Loucy (cell line): ENCODE data around the gene VDAC1.

Experiments
- H2AFZ ChIP-seq: fragments of 200-600 bp; sonication (generic); 2 replicates; pipeline ENCODE4 v1.6.0; 2016; ENCODE audit warnings: antibody characterized with exemption, mild to moderate bottlenecking, low read length, moderate library complexity
- H3F3A ChIP-seq: fragments of 200-600 bp; 2 replicates; pipeline ENCODE4 v1.6.0; 2016; ENCODE audit warnings: antibody characterized with exemption, low read depth, mild to moderate bottlenecking
- H3K27me3 ChIP-seq: fragments of 200-600 bp; sonication (generic); 2 replicates; pipeline ENCODE4 v1.6.1; 2014; ENCODE audit warnings: low read length, mild to moderate bottlenecking; ENCODE audit not compliant: insufficient read depth, poor library complexity, severe bottlenecking
- H3K36me3 ChIP-seq: fragments of 200-600 bp; sonication (generic); 2 replicates; pipeline ENCODE4 v1.6.1; 2016; ENCODE audit warnings: low read length; ENCODE audit not compliant: insufficient read depth
- H3K4me1 ChIP-seq: fragments of 200-600 bp; sonication (generic); 2 replicates; pipeline ENCODE4 v1.5.1; 2014; ENCODE audit warnings: low read length, mild to moderate bottlenecking; ENCODE audit not compliant: insufficient read depth, poor library complexity, severe bottlenecking
- H3K4me2 ChIP-seq: fragments of 200-600 bp; sonication (generic); 2 replicates; pipeline ENCODE4 v1.6.0; 2014; ENCODE audit warnings: antibody characterized with exemption, low read length, low read depth, mild to moderate bottlenecking; ENCODE audit not compliant: poor library complexity, severe bottlenecking
- H3K4me3 ChIP-seq: fragments of 200-600 bp; sonication (generic); 2 replicates; pipeline ENCODE4 v1.5.1; 2014; ENCODE audit warnings: low read length, mild to moderate bottlenecking, mixed read lengths; ENCODE audit not compliant: poor library complexity, severe bottlenecking
- H3K79me2 ChIP-seq: fragments of 200-600 bp; sonication (generic); 2 replicates; pipeline ENCODE4 v1.6.1; 2014; ENCODE audit warnings: low read length; ENCODE audit not compliant: insufficient read depth
- H3K9ac ChIP-seq: fragments of 200-600 bp; sonication (generic); 2 replicates; pipeline ENCODE4 v1.6.0; 2014; ENCODE audit warnings: mild to moderate bottlenecking, low read depth, low read length, moderate library complexity; ENCODE audit not compliant: poor library complexity, severe bottlenecking
- H3K9me2 ChIP-seq: fragments of 200-600 bp; sonication (generic); replicated peaks from 2 replicates; pipeline ENCODE4 v1.6.1; 2016; ENCODE audit warnings: low read depth, low read length, mixed read lengths
- H3K9me3 ChIP-seq: fragments of 200-600 bp; sonication (generic); 2 replicates; pipeline ENCODE4 v1.6.1; 2014; ENCODE audit warnings: mild to moderate bottlenecking, antibody characterized with exemption, low read length, low read depth; ENCODE audit not compliant: insufficient read depth
- H4K20me1 ChIP-seq: fragments of 200-600 bp; sonication (generic); 2 replicates; pipeline ENCODE4 v1.6.0; 2014; ENCODE audit warnings: antibody characterized with exemption, low read length, mild to moderate bottlenecking; ENCODE audit not compliant: insufficient read depth, poor library complexity, severe bottlenecking
- EZH2phosphoT487 ChIP-seq: fragments of 200-600 bp; IDR thresholded peaks from 2 replicates; pipeline ENCODE4 v1.6.1; 2018; ENCODE audit warnings: antibody characterized with exemption, mild to moderate bottlenecking, moderate library complexity, borderline replicate concordance
- TF ChIP-seq, protein P1 (sequence below): fragments of 200-600 bp; sonication (generic); conservative IDR thresholded peaks from 2 replicates; pipeline ENCODE4 v1.5.1; 2014; ENCODE audit warnings: mild to moderate bottlenecking, antibody characterized with exemption, low read length

Gene VDAC1

DNA sequence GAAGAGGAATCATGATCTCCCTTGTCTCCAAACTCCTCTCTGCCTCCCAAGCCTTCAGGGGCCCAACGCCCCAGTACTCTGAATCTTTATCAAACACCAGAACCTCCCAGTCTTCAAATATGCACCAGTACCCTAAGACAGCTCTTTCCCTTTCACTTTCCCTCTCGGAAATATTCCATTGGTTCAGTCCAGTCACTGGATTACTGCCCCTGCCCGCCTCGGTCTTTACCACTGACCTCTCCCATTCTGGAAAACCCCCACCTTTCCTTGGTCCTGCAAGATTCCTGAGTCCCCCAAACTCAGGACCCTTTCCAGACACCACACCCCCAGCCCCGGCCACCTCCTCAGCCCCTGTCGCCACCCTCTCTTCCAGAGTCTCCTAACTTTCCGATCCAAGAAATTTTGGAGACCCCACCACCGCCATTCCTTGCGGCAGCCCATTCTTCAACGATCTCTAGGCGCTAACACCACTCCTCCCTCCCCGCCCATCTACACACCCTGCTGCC is 37.0 kb downstream of the VDAC1 start:
- Histone ChIP-seq H3K4me1 (no peaks in the 10 kb centered on the region), H3K4me2 (peak overlapping the region; percentile 81), H3K79me2 (peaks cover 22% of the 10 kb centered on the region), H3K27me3 (no peaks in the 10 kb centered on the region), H3K36me3 (no peaks in the 10 kb centered on the region; the same call in 1 of the 2 replicates), H3K4me3 (peak overlapping the region; percentile 83), H4K20me1 (peaks cover 2% of the 10 kb centered on the region), H3K9me3 (no peaks in the 10 kb centered on the region), H3K9ac (peak overlapping the region; percentile 89), H3K9me2 (no peaks in the 10 kb centered on the region), H2AFZ (0 out of 2 replicates have a peak overlapping the region, but pooled peaks have one; percentile 91), H3F3A (no peaks in the 10 kb centered on the region)
- TF ChIP-seq, protein P1, sequence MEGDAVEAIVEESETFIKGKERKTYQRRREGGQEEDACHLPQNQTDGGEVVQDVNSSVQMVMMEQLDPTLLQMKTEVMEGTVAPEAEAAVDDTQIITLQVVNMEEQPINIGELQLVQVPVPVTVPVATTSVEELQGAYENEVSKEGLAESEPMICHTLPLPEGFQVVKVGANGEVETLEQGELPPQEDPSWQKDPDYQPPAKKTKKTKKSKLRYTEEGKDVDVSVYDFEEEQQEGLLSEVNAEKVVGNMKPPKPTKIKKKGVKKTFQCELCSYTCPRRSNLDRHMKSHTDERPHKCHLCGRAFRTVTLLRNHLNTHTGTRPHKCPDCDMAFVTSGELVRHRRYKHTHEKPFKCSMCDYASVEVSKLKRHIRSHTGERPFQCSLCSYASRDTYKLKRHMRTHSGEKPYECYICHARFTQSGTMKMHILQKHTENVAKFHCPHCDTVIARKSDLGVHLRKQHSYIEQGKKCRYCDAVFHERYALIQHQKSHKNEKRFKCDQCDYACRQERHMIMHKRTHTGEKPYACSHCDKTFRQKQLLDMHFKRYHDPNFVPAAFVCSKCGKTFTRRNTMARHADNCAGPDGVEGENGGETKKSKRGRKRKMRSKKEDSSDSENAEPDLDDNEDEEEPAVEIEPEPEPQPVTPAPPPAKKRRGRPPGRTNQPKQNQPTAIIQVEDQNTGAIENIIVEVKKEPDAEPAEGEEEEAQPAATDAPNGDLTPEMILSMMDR, result no peak
- TF ChIP-seq EZH2phosphoT487, result no peak

DNA sequence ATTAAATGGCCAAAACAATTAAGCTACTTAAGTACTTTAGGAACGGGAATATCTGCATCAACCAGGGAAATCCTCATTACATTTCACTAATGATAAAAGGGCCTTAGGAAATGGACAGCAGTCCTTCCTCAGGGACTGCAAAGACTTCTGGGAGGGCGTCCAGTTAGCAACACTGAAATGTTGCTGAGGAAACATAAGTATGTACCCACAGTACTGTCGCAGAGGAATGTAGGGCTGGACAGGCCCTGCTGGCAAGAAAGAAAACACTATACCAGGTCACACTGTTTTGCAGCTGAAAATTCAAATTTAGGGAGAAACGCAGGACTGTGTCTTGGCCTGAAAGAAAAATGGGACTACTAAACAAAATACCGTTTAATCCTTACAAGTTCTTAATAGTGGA is 37.7 kb downstream of the VDAC1 start:
- H3K4me1 ChIP-seq, result no peaks in the 10 kb centered on the region
- peak overlapping the region; percentile 83 for H3K4me3 ChIP-seq
- peak overlapping the region; percentile 81 for H3K4me2 ChIP-seq
- peaks cover 22% of the 10 kb centered on the region for H3K79me2 ChIP-seq
- H3F3A ChIP-seq, result no peaks in the 10 kb centered on the region
- peaks cover 2% of the 10 kb centered on the region for H4K20me1 ChIP-seq
- H3K9me3 ChIP-seq, result no peaks in the 10 kb centered on the region
- H3K36me3 ChIP-seq, result no peaks in the 10 kb centered on the region; the same call in 1 of the 2 replicates
- no peaks in the 10 kb centered on the region for H3K27me3 ChIP-seq
- H2AFZ ChIP-seq, result no peak overlapping the region
- H3K9me2 ChIP-seq, result no peaks in the 10 kb centered on the region
- peak overlapping the region; percentile 89 for H3K9ac ChIP-seq
- no peak for TF ChIP-seq EZH2phosphoT487
- TF ChIP-seq, protein P1, result no peak

DNA sequence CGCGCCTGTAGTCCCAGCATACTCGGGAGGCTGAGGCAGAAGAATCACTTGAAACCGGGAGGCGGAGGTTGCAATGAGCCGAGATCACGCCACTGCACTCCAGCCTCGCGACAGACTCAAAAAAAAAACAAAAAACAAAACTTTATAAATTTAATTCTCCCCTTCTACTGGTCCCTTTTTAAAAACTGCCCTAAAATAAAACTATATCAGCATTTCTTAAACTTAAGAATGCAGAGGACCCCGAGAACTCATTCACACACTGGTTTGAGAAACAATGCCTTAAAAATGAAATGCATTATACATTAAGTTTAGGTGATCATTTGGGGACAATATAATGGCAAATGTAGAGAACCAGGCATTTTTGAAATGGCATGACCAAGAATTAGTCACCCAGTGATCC is 38.7 kb downstream of the VDAC1 start:
- H4K20me1 ChIP-seq, result peaks cover 2% of the 10 kb centered on the region
- H3K27me3 ChIP-seq, result no peaks in the 10 kb centered on the region
- H3K9me2 ChIP-seq, result no peaks in the 10 kb centered on the region
- no peaks in the 10 kb centered on the region for H3K4me1 ChIP-seq
- no peak overlapping the region for H2AFZ ChIP-seq
- H3K4me3 ChIP-seq, result no peak overlapping the region
- no peak for TF ChIP-seq EZH2phosphoT487
- TF ChIP-seq, protein P1, result no peak
- H3K36me3 ChIP-seq, result no peaks in the 10 kb centered on the region
- no peak overlapping the region for H3K9ac ChIP-seq
- peaks cover 22% of the 10 kb centered on the region for H3K79me2 ChIP-seq
- peak overlapping the region; percentile 81 for H3K4me2 ChIP-seq
- H3F3A ChIP-seq, result no peaks in the 10 kb centered on the region
- no peaks in the 10 kb centered on the region for H3K9me3 ChIP-seq
